NCI-H748 treated with DMSO at 0.1 percent for 48 hours (cell line): ENCODE data around the gene SYN1.

Experiments used
- DNase-seq: peaks from one replicate; lab custom pipeline; 2025; lab: John Stamatoyannopoulos, UW

The SYN1 gene

DNA sequence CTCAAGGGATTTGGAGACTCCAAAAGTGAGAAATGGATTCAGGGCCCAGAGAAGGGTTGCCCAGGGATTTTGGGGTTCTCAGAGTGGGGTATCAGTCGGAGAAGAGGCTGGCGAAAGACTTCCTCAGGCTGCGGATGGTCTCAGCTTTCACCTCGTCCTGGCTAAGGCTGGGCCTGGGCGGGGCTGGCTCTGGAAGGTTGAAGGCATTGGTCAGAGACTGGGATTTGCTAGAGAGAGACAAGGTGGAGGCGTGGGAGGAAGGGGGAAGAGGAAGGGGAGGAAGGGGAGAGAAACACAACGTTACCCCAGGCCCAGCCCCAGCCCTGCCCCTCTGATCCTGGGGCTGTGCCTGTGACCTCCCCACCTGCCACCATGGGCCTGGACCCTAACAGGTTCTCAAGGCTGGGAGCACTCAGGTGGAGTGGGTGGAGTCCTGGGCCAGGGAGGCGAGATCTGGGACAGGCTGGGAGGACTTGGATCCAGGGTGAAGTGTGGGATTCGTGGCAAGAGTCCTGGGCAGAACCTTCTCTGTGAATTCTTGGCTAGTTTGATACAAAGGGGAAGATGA, 46.8 kb downstream of the SYN1 start:
- DNase-seq: no peak

DNA sequence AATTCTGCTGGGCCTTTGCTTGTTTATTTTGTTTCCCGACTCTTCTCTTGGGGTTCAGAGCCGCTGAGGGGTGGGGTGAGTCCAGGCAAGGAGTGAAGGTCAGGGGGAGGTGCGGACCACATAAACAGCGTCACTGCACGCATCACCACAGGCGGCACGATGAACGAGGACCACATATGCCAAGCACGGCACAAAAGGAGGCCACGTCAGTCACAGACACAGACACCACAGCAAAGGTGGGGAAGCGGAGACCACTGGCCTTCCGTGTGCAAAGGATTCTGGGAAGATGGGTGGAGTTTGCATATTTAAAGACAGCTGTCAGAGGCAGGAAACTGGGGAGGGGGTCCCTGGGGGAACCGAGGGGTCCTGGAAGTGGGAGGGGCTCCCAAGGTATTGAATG, 47.8 kb downstream of the SYN1 start:
- DNase-seq: no peak

DNA sequence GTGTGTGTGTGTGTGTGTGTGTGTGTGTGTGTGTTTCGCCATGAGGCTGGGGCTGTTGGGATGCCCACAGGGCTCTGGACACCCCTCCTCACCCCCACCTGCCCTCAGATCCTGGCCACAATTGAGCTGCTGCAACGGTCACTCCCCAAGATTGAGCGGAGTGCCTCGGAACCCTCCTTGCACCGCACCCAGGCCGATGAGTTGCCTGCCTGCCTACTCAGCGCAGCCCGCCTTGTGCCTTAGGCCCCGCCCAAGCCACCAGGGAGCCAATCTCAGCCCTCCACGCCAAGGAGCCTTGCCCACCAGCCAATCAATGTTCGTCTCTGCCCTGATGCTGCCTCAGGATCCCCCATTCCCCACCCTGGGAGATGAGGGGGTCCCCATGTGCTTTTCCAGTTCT, 48.4 kb downstream of the SYN1 start:
- no peak for DNase-seq

DNA sequence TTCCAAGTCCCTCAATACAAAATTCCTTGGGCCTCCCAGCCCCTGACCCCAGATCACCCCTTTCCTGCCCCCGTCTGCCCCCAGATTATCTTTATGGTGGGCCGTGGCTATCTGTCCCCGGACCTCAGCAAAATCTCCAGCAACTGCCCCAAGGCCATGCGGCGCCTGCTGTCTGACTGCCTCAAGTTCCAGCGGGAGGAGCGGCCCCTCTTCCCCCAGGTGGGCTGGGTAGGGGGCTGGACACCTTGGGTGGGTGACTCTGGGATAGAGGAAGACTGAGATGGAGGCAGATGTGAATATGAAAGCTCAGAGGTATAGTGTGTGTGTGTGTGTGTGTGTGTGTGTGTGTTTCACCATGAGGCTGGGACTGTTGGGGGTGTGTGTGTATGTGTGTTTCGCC, 48.9 kb downstream of the SYN1 start:
- DNase-seq: no peak

DNA sequence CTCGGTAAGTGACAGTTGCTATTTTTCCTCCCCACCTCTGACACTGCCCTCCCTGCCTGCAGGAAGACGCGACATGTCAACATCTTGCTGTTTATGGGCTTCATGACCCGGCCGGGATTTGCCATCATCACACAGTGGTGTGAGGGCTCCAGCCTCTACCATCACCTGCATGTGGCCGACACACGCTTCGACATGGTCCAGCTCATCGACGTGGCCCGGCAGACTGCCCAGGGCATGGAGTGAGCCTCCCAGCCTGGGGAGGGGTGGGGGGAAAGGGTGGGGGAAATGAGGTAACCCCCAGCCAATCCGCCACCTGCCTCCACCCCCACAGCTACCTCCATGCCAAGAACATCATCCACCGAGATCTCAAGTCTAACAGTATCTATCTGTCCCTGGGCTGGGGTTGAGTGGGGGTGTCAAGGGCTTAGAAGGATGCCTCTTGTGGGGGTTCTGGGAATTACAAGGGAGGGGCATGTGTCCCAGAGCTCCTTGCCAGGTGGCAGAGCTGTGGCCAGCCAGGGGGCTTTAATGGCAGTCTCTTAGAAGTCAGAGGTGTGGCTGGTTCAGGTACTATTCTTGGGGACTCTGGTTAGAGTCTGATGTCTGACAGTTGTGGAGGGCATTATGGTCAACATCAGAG, 50.9 kb downstream of the SYN1 start:
- DNase-seq: no peak

DNA sequence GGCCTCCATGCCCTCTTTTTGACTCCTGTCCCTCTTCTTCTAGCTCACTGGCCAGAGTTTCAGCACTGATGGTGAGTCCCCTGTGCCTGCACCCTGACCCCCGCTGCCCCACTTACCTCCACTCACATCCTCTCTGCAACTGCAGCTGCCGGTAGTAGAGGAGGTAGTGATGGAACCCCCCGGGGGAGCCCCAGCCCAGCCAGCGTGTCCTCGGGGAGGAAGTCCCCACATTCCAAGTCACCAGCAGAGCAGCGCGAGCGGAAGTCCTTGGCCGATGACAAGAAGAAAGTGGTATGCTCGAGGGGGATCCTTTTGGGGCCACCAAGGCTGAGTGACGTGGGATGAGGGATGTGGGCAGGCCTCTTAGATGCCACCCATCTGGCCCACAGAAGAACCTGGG, 52.8 kb downstream of the SYN1 start:
- DNase-seq: no peak

DNA sequence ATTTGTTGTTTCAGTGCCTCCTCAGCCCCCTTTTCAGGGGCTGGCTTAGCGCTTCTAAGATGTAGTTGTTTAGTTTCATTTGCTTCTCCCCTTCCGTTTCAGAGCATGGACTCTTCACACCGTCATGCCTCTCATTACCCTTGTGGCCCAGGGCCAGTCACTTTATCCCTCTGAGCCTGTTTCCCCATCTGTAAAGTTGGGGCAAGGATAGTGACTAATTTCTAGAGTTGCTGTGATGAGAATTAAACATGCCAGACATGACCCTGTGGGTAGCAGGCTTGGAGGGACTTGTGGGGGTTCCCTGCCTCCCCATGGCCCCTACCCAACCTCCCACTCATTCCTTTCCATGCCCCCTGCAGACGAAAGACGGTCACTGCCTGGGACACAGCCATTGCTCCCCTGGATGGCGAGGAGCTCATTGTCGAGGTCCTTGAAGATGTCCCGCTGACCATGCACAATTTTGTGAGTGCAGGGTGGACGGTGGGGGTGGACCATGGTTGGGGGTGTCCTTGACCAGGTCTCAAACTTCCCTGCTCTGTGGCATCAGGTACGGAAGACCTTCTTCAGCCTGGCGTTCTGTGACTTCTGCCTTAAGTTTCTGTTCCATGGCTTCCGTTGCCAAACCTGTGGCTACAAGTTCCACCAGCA, 55.1 kb downstream of the SYN1 start:
- DNase-seq: no peak

DNA sequence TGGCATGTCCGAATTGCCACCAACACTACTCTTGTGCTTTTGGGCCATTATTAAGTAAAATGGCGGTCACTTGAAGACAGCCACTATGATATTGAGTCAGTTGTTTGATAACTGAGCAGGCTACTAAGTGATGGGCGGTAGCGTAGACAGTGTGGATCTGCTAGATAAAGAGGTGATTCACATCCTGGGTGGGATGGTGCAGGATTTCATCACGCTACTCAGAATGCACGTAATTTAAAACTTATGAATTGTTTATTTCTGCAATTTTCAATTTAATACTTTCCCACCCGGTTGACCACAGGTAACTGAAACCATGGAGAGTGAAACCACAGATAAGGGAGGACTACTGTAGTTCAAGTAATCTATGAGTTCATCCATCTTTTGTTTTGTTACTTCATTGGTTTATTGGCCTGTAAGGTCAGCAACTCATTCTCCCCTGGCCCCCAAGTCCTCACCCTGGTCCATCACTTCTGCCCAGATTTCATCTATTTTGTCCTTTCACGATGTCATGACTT, 55.8 kb downstream of the SYN1 start:
- DNase-seq: no peak

DNA sequence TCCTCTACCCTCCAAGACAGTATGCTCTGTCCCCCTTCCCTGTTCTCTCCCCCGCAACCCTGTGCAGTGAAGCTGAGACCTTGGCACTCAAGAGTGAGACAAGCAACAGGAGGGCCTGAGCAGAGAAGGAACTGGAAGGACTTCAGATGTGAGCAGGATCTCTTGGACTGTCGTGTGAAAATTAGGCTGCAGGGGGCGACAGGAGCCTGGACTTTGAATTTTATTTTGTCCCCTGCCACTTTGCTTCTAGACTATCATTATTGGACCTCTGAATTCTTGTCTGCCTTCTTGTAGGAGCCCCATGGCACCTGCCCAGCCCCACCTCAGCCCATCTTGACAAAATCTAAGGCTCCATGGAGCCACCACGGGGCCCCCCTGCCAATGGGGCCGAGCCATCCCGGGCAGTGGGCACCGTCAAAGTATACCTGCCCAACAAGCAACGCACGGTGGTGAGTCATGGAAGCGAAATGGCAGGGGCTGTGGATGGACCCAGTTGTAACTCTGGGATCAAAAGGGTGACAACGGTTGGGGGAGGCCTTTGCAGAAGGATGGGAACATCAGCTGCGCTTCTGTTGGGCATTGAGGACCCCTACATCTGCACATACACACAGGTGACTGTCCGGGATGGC, 56.9 kb downstream of the SYN1 start:
- no peak for DNase-seq

DNA sequence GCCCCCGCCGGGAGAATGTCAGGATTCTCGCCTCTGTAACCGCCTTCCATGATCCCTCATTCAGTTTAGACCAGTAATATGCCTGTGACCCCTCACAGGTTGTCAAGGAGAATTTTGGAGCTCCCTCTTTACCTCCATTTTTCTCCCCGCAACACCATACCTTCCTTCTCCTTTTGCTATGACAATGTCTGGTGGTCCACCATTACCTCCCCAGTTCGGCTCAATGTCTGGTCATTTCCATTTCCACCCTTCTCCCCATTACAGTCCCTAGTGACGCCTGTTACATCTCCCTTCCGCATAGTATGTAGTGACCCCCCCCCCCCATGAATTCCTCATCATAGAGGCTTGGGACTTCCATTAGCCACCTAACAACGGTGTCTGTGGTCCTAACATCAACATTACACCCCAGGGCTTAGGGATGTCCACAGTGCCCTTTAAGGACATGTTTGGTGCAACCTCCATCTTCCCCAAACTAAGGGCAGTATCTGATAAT, 58.0 kb downstream of the SYN1 start:
- DNase-seq: no peak

DNA sequence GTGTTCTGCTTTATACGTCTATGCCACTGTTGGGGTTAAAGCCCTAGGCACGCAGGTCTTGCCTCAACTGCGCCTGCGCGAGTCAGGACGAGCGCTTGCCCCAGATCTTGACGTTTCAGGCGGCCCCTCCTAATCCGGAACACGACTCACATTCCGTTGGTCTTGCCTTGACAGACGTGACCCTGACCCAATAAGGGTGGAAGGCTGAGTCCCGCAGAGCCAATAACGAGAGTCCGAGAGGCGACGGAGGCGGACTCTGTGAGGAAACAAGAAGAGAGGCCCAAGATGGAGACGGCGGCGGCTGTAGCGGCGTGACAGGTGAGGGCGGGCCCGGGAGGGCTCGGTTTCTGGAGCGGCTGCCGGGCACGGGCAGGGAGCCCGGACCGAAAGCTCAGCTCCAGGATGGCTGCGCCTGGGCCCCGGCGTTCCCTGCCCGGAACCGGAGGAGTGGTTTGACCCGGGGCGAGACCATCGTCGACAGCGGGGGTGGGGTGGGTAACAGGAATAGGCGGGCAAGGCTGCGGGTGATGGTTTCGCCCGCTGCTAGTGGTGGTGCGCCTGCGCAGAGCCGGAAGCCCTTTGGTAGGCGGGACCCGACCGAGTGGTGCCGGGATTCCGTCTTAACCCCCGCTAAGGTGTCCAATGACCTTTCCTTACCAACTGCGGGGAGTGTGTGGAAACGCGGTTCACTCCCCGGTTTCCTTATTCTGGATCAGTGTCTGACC, 58.6 kb downstream of the SYN1 start, which contains the start of gene ARAF:
Gene ARAF, plus strand, starts transcription at position 272 of the 725 bp plus-strand sequence. CDS start 1,763 bp downstream, outside the sequence.
- DNase-seq: peak; percentile 82

DNA sequence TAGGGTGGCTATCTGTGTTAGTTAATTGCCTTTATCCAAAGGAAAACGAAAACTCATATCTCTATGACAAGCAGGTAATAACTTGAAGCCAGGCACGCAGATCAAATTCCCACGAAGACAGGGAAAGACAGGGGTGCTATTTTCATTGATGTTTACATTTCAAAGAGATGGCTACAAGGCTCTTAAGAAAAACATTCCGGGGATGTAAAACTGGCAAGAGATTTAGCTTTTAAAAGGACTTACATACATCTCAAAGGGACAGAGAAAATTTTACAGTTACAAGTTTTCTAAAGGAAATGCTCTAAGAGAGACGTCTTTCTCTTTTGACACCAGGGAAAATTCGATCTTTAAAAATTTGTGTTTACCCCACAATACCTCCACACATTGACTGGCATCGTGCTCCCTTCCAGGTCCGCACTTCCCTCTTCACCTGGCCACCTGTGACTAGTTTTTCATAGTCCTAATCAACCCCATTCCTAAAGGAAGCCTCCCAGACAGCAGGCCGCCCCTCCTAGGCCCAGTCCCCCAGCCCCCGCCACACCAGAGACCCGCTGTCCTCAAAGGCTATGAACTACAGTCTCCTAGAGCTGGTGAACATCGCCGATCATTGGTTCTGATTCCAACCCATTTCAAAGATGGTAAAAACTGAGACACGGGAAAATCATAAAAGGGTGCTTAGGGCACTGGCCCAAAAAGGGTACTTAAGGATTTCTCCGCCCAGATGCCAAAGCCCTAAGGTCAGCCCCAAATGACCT, 59.3 kb downstream of the SYN1 start:
- DNase-seq: no peak

DNA sequence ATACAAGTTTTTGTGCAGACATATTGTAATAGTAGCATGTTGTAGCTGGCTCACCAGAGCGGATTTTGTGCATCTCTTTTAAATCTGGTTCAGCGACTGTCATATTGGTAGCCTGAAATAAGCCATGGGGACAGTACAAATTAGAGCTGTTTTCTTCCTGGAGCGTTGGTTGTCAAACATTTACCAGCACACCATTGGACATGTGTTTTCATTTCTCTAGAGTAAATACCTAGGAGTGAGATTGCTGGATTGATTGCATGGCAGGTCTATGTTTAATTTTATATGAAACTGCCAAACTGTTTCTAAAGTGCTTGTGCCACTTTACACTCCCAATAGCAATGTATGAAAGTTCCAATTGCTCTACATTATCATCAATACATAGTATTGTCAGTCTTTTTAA, 61.2 kb downstream of the SYN1 start:
- no peak for DNase-seq

DNA sequence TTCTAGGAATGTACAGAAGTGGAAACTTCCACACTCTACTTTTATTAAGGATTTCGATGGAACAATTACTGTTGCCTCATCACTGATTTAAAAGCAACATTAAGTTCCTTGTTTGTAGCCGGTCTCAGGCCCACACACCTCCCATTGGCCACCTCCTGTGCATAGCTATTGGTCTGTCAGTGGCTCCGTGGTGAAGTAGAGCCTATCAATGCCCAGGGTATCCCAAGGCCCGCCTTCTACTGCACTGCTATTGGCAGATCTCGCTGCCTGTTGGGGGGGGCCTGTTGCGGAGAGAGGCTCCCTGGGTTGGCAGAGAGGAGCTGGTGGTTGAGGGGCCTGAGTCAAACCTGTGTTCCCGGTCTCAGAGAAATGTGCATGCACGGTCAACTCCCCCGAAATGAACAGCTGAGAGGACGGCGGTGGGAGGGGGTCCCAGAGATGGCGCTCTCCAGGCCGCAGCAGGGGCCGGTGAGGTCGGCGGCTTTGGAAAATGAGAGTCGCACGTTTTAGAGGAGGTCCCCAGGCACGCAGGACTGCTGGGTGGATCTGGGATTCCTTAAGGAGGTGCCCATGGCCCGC, 63.5 kb downstream of the SYN1 start:
- peak; percentile 86 for DNase-seq

DNA sequence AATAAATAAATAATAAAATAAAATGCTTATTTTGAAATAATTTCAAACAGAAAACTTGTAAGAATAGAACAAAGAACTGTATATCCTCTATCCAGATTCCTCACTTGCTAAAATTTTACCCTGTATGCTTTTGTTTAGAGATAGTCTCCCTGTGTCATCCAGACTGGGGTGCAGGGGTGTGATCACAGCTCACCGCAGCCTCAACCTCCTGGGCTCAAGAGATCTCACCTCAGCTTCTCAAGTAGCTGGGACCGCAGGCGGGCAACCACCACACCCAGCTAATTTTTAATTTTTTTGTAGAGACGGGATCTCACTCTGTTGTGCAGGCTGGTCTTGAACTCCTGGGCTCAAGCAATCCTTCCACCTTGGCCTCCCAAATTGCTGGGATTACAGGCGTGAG, 76.2 kb downstream of the SYN1 start:
- DNase-seq: no peak

DNA sequence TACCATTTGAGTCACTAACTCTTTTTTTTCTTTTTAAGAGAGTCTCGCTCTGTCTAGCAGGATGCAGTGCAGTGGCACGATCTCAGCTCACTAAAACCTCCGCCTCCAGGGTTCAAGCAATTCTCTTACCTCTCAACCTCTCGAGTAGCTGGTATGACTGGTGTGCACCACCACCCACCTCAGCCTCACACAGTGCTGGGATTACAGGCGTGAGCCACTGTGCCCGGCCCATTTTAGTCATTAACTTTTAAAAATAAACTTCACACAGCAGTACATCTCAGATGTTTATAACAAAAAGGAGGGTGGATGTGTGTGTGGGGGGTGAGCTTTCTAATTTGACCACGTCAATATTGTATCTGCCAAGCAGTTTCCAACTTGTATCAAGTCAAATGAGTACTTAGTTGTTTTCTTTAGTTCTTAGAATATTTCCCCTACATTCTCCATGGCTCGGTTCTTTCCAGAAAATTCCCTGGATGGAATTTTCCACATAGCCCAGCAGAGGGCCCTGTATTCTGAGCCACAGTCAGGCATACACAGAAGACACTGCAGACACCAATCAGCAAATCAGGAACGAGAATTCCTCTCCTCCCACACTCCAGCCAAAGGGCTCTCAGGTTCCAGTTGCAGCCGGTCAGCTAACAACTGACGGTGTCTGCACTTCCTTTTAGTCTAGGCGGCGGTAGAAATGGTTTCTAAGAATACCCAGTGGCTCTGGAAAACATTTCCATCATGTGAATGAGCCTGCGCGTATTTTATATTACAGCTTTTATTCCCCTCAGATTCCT, 78.7 kb downstream of the SYN1 start:
- peak; percentile 92 for DNase-seq

DNA sequence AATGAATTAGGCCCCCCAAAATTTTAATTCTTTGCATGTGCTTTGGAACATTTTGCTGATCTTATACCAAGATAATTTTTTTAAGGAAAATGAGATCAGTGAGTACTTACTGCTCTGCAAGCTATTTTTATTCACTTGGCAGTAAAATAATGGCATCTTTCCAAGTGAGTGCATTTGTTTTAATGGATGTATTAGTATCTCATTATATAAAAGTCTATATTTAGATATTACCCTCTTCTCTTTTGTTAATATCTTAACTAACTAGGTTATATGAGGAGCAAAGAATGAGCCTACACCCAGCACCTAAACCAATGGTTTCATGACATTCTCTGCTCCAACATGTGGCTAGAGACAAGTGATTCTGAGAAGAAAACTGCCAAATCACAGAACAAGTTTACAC, 79.8 kb downstream of the SYN1 start:
- DNase-seq: no peak

DNA sequence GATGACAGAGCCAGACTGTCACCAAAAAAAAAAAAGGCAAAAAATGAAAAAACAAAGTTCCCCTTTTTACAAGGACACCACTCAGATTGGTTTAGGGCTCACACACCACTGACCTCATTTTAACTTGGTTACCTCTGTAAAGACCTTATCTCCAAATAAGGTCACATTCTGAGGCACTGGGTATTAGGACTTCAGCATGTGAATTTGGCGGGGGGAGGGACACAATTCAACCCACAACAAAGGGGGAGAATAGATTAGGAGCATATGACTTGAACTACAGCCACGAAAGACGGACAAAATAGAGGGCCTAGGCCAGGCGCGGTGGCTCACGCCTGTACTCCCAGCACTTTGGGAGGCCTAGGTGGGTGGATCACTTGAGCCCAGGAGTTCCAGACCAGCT, 89.6 kb downstream of the SYN1 start:
- no peak for DNase-seq

DNA sequence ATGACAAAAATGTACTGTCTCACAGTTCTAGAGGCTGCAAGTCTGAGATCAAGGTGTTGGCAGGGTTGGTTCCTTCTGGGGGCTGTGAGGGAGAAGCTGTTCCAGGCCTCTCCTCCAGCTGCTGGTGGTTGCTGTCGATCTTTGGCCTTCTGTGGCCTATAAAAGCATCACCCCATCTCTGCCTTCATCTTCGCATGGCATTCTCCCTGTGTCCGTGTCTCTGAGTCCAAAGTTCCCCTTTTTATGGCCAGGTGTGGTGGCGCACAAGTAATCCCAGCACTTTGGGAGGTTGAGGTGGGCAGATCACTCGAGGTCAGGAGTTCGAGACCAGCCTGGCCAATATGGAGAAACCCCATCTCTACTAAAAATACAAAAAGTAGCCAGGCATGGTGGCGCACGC, 90.1 kb downstream of the SYN1 start:
- no peak for DNase-seq

DNA sequence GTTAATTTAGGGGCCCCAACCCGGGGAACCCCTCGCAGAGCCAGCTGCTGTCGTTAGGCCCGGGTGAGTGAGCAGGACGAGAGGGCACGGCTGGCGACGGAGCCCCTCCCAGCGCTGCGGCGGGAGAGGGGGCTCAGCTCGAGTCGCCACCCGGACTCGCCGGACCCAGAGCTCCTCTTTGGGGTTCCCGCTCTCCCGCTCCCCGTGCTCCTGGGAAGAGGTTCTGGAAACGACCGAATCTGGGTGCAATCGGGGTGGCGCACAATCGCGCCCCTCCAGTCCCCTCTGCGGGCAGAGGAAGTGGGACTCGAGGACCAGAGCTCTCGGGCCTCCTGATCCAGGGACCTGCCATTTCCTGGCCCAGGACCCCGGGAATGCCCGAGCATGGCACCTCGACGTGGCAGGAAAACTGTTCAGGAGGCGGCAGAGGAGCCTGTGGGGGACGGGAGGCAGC, 95.9 kb downstream of the SYN1 start:
- DNase-seq: no peak
